HepG2 (cell line): ENCODE data around the gene ARG2. TPM values are rescaled to one million over a fixed set of nuclear protein-coding genes. Genes with fewer than 3 reads are reported as not detected.
A peak's percentile ranks its signal among the peaks of the same experiment; 100 is the strongest.

ENCODE experiments used
- AHR ChIP-seq: IDR thresholded peaks from 2 replicates; pipeline ENCODE4 v1.6.1; 2018; ENCODE audit warnings: missing genetic modification reagents, missing compliant biosample characterization
- ARHGAP35 ChIP-seq: sonication (generic); formaldehyde crosslinking; IDR thresholded peaks from 2 replicates; pipeline ENCODE4 v1.9.0; 2022; ENCODE audit warnings: mild to moderate bottlenecking, inconsistent platforms, moderate library complexity, missing genetic modification reagents, borderline replicate concordance
- BORCS8-MEF2B ChIP-seq: sonication (generic); formaldehyde crosslinking; IDR thresholded peaks from 2 replicates; pipeline ENCODE4 v1.8.0; 2022; ENCODE audit warnings: mild to moderate bottlenecking, missing genetic modification reagents
- ELF1 ChIP-seq: sonication (generic); formaldehyde crosslinking; IDR thresholded peaks from 2 replicates; pipeline ENCODE4 v1.4.0; 2020; ENCODE audit warnings: missing genetic modification reagents
- FOSL2 ChIP-seq: sonication (generic); formaldehyde crosslinking; IDR thresholded peaks from 2 replicates; pipeline ENCODE4 v1.4.0; 2020; ENCODE audit warnings: missing genetic modification reagents
- FOXC1 ChIP-seq: sonication (generic); formaldehyde crosslinking; IDR thresholded peaks from 2 replicates; pipeline ENCODE4 v1.8.0; 2022; ENCODE audit warnings: mild to moderate bottlenecking, missing genetic modification reagents, borderline replicate concordance
- GPN1 ChIP-seq: sonication (generic); formaldehyde crosslinking; IDR thresholded peaks from 2 replicates; pipeline ENCODE4 v1.5.1; 2020; ENCODE audit warnings: missing genetic modification reagents, borderline replicate concordance
- HDAC2 ChIP-seq: sonication (generic); formaldehyde crosslinking; IDR thresholded peaks from 2 replicates; pipeline ENCODE4 v1.4.0; 2020; ENCODE audit warnings: missing genetic modification reagents
- HOXA5 ChIP-seq: sonication (generic); formaldehyde crosslinking; IDR thresholded peaks from 2 replicates; pipeline ENCODE4 v1.4.0; 2020; ENCODE audit warnings: missing genetic modification reagents
- MIER3 ChIP-seq: IDR thresholded peaks from 2 replicates; pipeline ENCODE4 v1.6.1; 2016; ENCODE audit warnings: missing compliant biosample characterization, borderline replicate concordance
- MTA3 ChIP-seq: sonication (generic); formaldehyde crosslinking; IDR thresholded peaks from 2 replicates; pipeline ENCODE4 v1.4.0; 2020; ENCODE audit warnings: missing genetic modification reagents
- NR2F6 ChIP-seq, 2 experiments: IDR thresholded peaks; 2 replicates each; pipeline ENCODE4 v1.6.1; 2016; ENCODE audit warnings: antibody characterized with exemption in 1 of 2, mild to moderate bottlenecking in 1 of 2
- PPARG ChIP-seq: conservative IDR thresholded peaks from 2 replicates; pipeline ENCODE4 v1.6.1; 2016; ENCODE audit warnings: missing biosample characterization, missing genetic modification reagents
- SMAD3 ChIP-seq: sonication (generic); formaldehyde crosslinking; IDR thresholded peaks from 2 replicates; pipeline ENCODE4 v1.4.0; 2020; ENCODE audit warnings: missing genetic modification reagents
- SOX13 ChIP-seq, 3 experiments: fragments of 450-650 bp in 1 of 3; sonication (generic) in 1 of 3; formaldehyde crosslinking in 1 of 3; IDR thresholded peaks in 2 of 3; conservative IDR thresholded peaks in 1 of 3; 2 replicates each; pipeline versions ENCODE4 v1.5.0 to v1.6.1; 2016 to 2020; ENCODE audit warnings: antibody characterized with exemption in 1 of 3, mild to moderate bottlenecking in 1 of 3, missing compliant biosample characterization in 1 of 3, missing genetic modification reagents in 1 of 3, moderate library complexity in 1 of 3
- YEATS4 ChIP-seq: sonication (generic); formaldehyde crosslinking; IDR thresholded peaks from 2 replicates; pipeline ENCODE4 v1.4.0; 2020; ENCODE audit warnings: missing genetic modification reagents, borderline replicate concordance
- ZC3H13 ChIP-seq: sonication (generic); formaldehyde crosslinking; IDR thresholded peaks from 2 replicates; pipeline ENCODE4 v1.8.1; 2023; ENCODE audit warnings: mild to moderate bottlenecking, missing genetic modification reagents, moderate library complexity
- ZMYM2 ChIP-seq: sonication (generic); formaldehyde crosslinking; IDR thresholded peaks from 2 replicates; pipeline ENCODE4 v1.8.0; 2022; ENCODE audit warnings: mild to moderate bottlenecking, missing genetic modification reagents
- ZNF292 ChIP-seq: sonication (generic); formaldehyde crosslinking; IDR thresholded peaks from 2 replicates; pipeline ENCODE4 v1.8.1; 2022; ENCODE audit warnings: mild to moderate bottlenecking, low read depth, missing genetic modification reagents, borderline replicate concordance
- ZNF451 ChIP-seq: sonication (generic); formaldehyde crosslinking; IDR thresholded peaks from 2 replicates; pipeline ENCODE4 v1.5.0; 2020; ENCODE audit warnings: mild to moderate bottlenecking, missing genetic modification reagents
- ZNF7 ChIP-seq: IDR thresholded peaks from 2 replicates; pipeline ENCODE4 v1.6.1; 2016; ENCODE audit warnings: missing biosample characterization, missing genetic modification reagents
- ZNF724P ChIP-seq: sonication (generic); formaldehyde crosslinking; IDR thresholded peaks from 2 replicates; pipeline ENCODE4 v1.8.0; 2022; ENCODE audit warnings: missing genetic modification reagents, borderline replicate concordance
- ZNF781 ChIP-seq: sonication (generic); formaldehyde crosslinking; IDR thresholded peaks from 2 replicates; pipeline ENCODE4 v1.5.1; 2020; ENCODE audit warnings: borderline replicate concordance, mild to moderate bottlenecking, missing genetic modification reagents; ENCODE audit errors: not compliant biosample characterization
- ZSCAN25 ChIP-seq: sonication (generic); formaldehyde crosslinking; IDR thresholded peaks from 2 replicates; pipeline ENCODE4 v1.8.0; 2022; ENCODE audit warnings: mild to moderate bottlenecking, missing genetic modification reagents
- polyA plus RNA-seq, 8 experiments: library from polyadenylated mRNA; depleted of rRNA in 3 of 8; stranded (reverse) in 7 of 8; unstranded in 1 of 8; fragments of >200 nt; fragmentation: Illumina TruSeq in 4 of 8; extraction: Trizol in 4 of 8; gene quantifications; 2 replicates each; pipeline versions ENCODE4 v1.2.1 to v1.2.3, GENCODE V29; 2011 to 2016; ENCODE audit warnings: low read depth in 4 of 8, missing spikeins in 1 of 8, mixed read lengths in 1 of 8; ENCODE audit not compliant: insufficient read depth in 1 of 8
- total RNA-seq, 5 experiments: library from RNA; depleted of rRNA; stranded (reverse); fragments of >200 nt; fragmentation: Illumina TruSeq; extraction: Trizol; gene quantifications; 2 replicates each; pipeline ENCODE4 v1.2.3, GENCODE V29; 2016; ENCODE audit warnings: low read depth in 1 of 5
- TF ChIP-seq, protein P1 (sequence below): IDR thresholded peaks from 2 replicates; pipeline ENCODE4 v1.6.1; 2012; ENCODE audit warnings: inconsistent platforms
- TF ChIP-seq, protein P2 (sequence below): sonication (generic); formaldehyde crosslinking; IDR thresholded peaks from 2 replicates; pipeline ENCODE4 v1.8.0; 2023; ENCODE audit warnings: mild to moderate bottlenecking, missing genetic modification reagents
- TF ChIP-seq, protein P3 (sequence below): IDR thresholded peaks from 2 replicates; pipeline ENCODE4 v1.6.1; 2016; ENCODE audit warnings: low read depth, borderline replicate concordance
- TF ChIP-seq, protein P4 (sequence below): sonication (generic); formaldehyde crosslinking; IDR thresholded peaks from 2 replicates; pipeline ENCODE4 v1.5.1; 2020; ENCODE audit warnings: missing genetic modification reagents, mild to moderate bottlenecking, borderline replicate concordance
- TF ChIP-seq, protein P5 (sequence below): sonication (generic); formaldehyde crosslinking; IDR thresholded peaks from 2 replicates; pipeline ENCODE4 v1.4.0; 2020; ENCODE audit warnings: missing genetic modification reagents

The ARG2 gene
- total and polyA plus RNA-seq, 2 of the 13 experiments (the other 11 are each of a cell fraction or from before 2014, with no cell fraction given) = 37.5 to 73.6 TPM

DNA sequence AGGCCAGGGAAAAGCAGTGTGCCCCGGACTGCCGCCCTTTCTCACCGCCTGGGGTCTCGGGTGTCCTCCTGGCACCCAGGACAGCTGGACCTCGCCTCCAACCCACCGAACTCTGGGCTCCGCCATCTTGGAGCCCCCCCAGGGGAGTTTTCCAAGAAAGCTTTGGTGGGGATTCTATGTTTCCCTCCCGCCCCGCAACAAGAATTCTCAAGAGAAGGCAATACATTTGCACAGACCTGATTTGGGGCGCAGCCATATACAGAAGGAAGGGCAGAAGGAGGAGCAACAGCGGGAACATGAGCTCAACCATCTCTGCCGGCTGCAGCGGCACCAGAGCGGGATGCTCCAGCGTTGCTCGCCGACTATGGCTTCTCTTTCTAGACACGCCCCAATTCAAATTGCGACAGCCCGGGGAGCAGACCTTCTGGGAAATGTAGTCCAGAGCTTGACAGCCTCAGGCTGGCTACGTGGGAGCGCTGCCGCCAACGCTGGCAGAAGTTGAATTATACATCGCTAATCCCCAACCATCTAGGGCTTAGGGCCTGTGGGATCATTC lies 75.8 kb downstream of the ARG2 start, which contains the start of gene RDH11 (continued):
- TF ChIP-seq, protein P1, sequence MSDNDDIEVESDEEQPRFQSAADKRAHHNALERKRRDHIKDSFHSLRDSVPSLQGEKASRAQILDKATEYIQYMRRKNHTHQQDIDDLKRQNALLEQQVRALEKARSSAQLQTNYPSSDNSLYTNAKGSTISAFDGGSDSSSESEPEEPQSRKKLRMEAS = peak; percentile 63
- TF ChIP-seq FOSL2 (CRISPR knock-in tag) = peak; percentile 41; the same call in 1 of the 2 replicates
- TF ChIP-seq ARHGAP35 (CRISPR knock-in tag) = no peak
- TF ChIP-seq, protein P2, sequence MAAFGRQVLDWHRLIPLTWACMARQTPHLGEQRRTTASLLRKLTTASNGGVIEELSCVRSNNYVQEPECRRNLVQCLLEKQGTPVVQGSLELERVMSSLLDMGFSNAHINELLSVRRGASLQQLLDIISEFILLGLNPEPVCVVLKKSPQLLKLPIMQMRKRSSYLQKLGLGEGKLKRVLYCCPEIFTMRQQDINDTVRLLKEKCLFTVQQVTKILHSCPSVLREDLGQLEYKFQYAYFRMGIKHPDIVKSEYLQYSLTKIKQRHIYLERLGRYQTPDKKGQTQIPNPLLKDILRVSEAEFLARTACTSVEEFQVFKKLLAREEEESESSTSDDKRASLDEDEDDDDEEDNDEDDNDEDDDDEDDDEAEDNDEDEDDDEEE (CRISPR knock-in tag) = no peak
- TF ChIP-seq ZMYM2 = no peak
- peak; percentile 67; the same call in 1 of the 2 replicates for TF ChIP-seq MIER3 (CRISPR knock-in tag)
- TF ChIP-seq, protein P3, sequence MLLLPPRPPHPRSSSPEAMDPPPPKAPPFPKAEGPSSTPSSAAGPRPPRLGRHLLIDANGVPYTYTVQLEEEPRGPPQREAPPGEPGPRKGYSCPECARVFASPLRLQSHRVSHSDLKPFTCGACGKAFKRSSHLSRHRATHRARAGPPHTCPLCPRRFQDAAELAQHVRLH (CRISPR knock-in tag) = no peak
- TF ChIP-seq ZNF724P (CRISPR knock-in tag) = no peak
- no peak for TF ChIP-seq GPN1 (CRISPR knock-in tag)
- TF ChIP-seq FOXC1 (CRISPR knock-in tag) = peak; percentile 67; the same call in 1 of the 2 replicates
- TF ChIP-seq NR2F6 (IDR thresholded peaks at IDR 0.05) = no peak
- TF ChIP-seq NR2F6 (CRISPR knock-in tag; IDR thresholded peaks at IDR 0.05) = 0 out of 2 replicates have a peak, but pooled peaks have one; percentile 11
- peak; percentile 58; the same call in 1 of the 2 replicates for TF ChIP-seq HDAC2 (CRISPR knock-in tag)
- TF ChIP-seq YEATS4 (CRISPR knock-in tag) = peak; percentile 45; the same call in 1 of the 2 replicates
- TF ChIP-seq ZC3H13 (CRISPR knock-in tag) = no peak
- TF ChIP-seq PPARG (CRISPR knock-in tag) = no peak
- TF ChIP-seq ZNF292 = no peak
- no peak for TF ChIP-seq ZNF7
- TF ChIP-seq ZSCAN25 (CRISPR knock-in tag) = no peak
- TF ChIP-seq, protein P4, sequence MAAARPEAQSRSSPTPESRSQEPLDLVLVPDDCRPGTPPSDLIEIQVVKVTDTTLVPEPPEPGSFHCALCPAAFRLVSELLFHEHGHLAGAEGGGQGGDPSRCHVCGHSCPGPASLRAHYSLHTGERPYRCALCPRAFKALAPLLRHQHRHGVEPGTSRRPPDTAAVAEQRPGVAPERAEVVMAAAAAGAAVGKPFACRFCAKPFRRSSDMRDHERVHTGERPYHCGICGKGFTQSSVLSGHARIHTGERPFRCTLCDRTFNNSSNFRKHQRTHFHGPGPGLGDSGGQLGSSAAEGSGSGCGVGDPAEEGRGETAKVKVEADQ (CRISPR knock-in tag) = no peak
- no peak for TF ChIP-seq ZNF451 (CRISPR knock-in tag)
- TF ChIP-seq SOX13 (IDR thresholded peaks at IDR 0.05) = no peak
- TF ChIP-seq SOX13 (CRISPR knock-in tag; conservative IDR thresholded peaks at IDR 0.05 in 1 of 2, IDR thresholded peaks at IDR 0.05 in 1 of 2) = peak in 1 of 2 experiments; percentile 11; a peak in 1 of 4 replicates
- TF ChIP-seq MTA3 (CRISPR knock-in tag) = no peak
- TF ChIP-seq BORCS8-MEF2B = no peak
- no peak for TF ChIP-seq SMAD3 (CRISPR knock-in tag)
- TF ChIP-seq ZNF781 (CRISPR knock-in tag) = no peak
- TF ChIP-seq HOXA5 (CRISPR knock-in tag) = no peak
- TF ChIP-seq, protein P5, sequence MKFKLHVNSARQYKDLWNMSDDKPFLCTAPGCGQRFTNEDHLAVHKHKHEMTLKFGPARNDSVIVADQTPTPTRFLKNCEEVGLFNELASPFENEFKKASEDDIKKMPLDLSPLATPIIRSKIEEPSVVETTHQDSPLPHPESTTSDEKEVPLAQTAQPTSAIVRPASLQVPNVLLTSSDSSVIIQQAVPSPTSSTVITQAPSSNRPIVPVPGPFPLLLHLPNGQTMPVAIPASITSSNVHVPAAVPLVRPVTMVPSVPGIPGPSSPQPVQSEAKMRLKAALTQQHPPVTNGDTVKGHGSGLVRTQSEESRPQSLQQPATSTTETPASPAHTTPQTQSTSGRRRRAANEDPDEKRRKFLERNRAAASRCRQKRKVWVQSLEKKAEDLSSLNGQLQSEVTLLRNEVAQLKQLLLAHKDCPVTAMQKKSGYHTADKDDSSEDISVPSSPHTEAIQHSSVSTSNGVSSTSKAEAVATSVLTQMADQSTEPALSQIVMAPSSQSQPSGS (CRISPR knock-in tag) = no peak
- peak; percentile 58 for TF ChIP-seq ELF1 (CRISPR knock-in tag)
- no peak for TF ChIP-seq AHR (CRISPR knock-in tag)
